HG03025 (cell line): ENCODE results near the gene NCR1.
"Not testable (repeated sequence)": the region's sequence is repeated elsewhere in the genome, so short reads cannot be mapped to it uniquely, and the experiment has no call there.

Experiments
- ATAC-seq: cut with Tn5 transposase; IDR thresholded peaks from one replicate; pipeline ENCODE4 v1.9.1; 2021; ENCODE audit warnings: mild to moderate bottlenecking, moderate library complexity; ENCODE audit not compliant: unreplicated experiment, low FRiP score

Gene NCR1

GRCh38 chr19:54905421-54905802 lies 536 bp upstream of the NCR1 start:
- ATAC-seq, result no peak

- no peak for ATAC-seq
Measured at GRCh38 chr19:54906819-54907218, 871 bp downstream of the NCR1 start.

GRCh38 chr19:54907899-54908298 lies 2.0 kb downstream of the NCR1 start:
- ATAC-seq, result not testable (repeated sequence)

GRCh38 chr19:54916822-54917221 lies 10.9 kb downstream of the NCR1 start:
- ATAC-seq, result no peak

- no peak for ATAC-seq
Measured at GRCh38 chr19:54918499-54918898, 12.6 kb downstream of the NCR1 start.

- ATAC-seq, result not testable (repeated sequence)
Measured at GRCh38 chr19:54919646-54920563, 14.0 kb downstream of the NCR1 start.

GRCh38 chr19:54921082-54921481 lies 15.1 kb downstream of the NCR1 start:
- no peak for ATAC-seq

GRCh38 chr19:54923276-54923675 lies 17.3 kb downstream of the NCR1 start:
- no peak for ATAC-seq

GRCh38 chr19:54928299-54928698 lies 22.4 kb downstream of the NCR1 start:
- no peak for ATAC-seq

- ATAC-seq, result no peak
Measured at GRCh38 chr19:54937926-54938325, 32.0 kb downstream of the NCR1 start.

- no peak for ATAC-seq
Measured at GRCh38 chr19:54938906-54939305, 33.0 kb downstream of the NCR1 start.

GRCh38 chr19:54939538-54939937 lies 33.6 kb downstream of the NCR1 start:
- not testable (repeated sequence) for ATAC-seq

GRCh38 chr19:54943772-54944361 lies 37.9 kb downstream of the NCR1 start:
- not testable (repeated sequence) for ATAC-seq

GRCh38 chr19:54947381-54947780 lies 41.4 kb downstream of the NCR1 start, which contains the start of gene NLRP7:
NLRP7 (minus strand) TSS chr19:54947530.
- ATAC-seq, result no peak

GRCh38 chr19:54949412-54949811 lies 43.5 kb downstream of the NCR1 start:
- no peak for ATAC-seq

- not testable (repeated sequence) for ATAC-seq
Measured at GRCh38 chr19:54950580-54950979, 44.6 kb downstream of the NCR1 start.

- no peak for ATAC-seq
Measured at GRCh38 chr19:54952591-54953344, 46.8 kb downstream of the NCR1 start.

- ATAC-seq, result not testable (repeated sequence)
Measured at GRCh38 chr19:54953345-54953713, 47.4 kb downstream of the NCR1 start.

- no peak for ATAC-seq
Measured at GRCh38 chr19:54955376-54955775, 49.4 kb downstream of the NCR1 start.

GRCh38 chr19:54959840-54960239 lies 53.9 kb downstream of the NCR1 start:
- no peak for ATAC-seq
